GM21786 (cell line): ENCODE data around the gene NRDE2.
A peak's percentile ranks its signal among the peaks of the same experiment; 100 is the strongest.

Experiments
- ATAC-seq: cut with Tn5 transposase; IDR thresholded peaks from one replicate; pipeline ENCODE4 v1.9.1; 2021; ENCODE audit not compliant: unreplicated experiment

Gene NRDE2

GRCh38 chr14:90331497-90332270 is at the start of gene NRDE2:
Gene NRDE2, minus strand, starts transcription at chr14:90331941. Its CDS starts 37 bp downstream, at chr14:90331904.
- ATAC-seq: peak; percentile 90

DNA sequence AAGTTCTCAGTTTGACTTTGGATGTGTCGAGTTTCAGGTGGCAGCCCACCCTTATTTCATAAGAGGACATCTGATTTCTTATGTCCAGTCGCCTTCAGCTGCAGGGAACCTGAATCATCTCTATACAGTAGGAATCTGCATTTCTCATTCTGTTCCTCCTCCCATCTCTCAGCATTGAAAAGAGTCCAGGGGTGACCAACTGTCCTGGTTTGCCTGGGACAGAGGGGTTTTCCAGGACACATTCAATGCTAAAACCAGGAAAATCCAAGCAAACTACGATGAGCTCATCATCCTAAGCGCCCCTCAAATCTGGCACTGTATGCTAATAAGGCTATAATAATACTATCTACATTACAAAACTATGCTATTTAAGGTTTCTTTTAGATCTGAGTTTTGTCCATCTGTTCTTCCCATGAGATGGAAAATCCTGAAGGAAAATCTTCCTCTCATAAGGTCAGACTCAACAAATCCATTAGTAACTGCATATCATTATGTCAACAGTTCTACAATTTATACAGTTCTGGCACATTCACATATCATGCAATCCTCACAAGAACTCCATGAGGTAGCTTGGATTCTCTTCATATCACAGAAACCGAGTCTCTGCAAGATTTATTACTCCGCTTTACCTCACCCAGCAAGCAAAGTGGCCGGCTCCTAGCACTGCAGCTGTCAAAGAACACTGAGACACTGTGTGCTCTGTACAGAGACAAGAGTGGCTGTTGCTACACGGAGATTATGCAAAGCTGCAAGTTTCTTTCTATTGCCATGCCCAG is 49.5 kb upstream of the NRDE2 start:
- ATAC-seq: no peak

DNA sequence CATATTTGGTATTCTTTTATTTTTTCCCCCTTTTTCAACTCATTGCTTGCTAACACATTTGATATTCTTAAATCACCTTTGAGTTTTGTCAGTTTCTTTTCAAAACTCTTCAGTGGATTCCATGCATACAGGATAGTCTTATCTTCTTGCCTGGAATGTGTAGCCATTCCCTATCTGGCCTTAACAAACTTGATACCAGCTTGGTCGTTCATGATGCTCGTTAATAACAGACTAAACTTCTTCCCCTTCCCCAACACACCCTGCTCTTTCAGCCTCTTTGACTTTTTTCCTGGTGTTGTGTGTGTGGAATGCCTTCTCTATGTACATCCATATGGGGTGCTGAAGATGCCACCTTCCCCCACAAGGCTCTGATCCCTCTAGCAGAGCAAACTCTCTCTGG is 47.4 kb upstream of the NRDE2 start:
- no peak for ATAC-seq

- no peak for ATAC-seq
Observed at GRCh38 chr14:90378249-90378648, 46.5 kb upstream of the NRDE2 start.

GRCh38 chr14:90375934-90376333 is 44.2 kb upstream of the NRDE2 start:
- ATAC-seq: no peak

GRCh38 chr14:90374813-90375212 is 43.1 kb upstream of the NRDE2 start:
- ATAC-seq: no peak

DNA sequence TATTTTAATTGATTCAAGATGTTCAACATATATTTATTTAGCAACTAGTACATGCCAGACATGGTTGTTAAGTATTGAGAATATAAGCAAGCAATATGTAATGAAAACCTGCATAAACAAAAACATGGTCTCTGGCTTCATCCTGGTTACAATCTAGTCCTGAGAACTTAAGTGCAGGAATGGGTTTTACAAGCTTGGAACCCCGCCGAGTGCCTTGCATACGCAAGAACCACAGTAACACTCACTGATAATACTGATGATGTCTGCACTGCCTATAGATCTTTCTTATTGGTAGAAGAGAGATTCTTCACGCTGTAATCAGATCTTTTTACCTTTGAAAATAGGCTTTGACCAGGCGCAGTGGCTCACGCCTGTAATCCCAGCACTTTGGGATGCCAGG is 42.1 kb upstream of the NRDE2 start:
- ATAC-seq: no peak

DNA sequence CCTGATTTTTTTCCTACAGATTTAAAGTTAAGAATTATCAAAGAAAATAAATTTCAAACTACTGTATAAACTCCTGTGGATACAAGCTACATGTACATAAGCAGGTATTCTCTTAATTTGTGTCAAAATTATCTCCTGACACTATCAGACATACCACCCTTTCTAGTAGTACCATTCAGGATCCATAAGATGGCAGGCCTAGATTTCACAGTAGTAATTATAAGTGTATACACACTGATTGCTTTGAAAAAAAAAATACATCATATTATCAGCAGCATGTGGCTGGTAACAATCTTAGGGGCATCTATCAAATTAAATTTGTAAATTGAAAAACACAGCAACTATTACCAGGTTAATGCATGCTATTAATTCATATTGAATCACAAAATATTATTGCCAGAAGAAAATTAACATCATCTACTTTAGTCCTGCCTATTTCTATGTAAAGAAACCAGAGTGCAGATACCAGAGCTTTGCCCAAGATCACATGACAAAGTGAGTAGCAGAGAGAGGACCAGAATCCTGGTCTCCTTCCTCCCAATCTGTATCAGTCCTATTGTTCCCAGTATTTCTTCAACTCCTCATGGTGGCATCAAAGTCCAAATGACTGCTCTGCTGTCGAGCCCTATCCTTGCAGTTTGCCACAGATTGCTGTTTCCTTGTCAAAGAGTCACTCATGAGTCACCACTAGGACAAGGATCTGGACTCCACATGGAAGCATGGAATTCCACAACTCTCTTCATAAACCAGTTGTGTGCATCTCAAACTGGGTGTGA is 37.4 kb upstream of the NRDE2 start:
- ATAC-seq: no peak

- no peak for ATAC-seq
Observed at GRCh38 chr14:90362558-90362896, 30.8 kb upstream of the NRDE2 start.

DNA sequence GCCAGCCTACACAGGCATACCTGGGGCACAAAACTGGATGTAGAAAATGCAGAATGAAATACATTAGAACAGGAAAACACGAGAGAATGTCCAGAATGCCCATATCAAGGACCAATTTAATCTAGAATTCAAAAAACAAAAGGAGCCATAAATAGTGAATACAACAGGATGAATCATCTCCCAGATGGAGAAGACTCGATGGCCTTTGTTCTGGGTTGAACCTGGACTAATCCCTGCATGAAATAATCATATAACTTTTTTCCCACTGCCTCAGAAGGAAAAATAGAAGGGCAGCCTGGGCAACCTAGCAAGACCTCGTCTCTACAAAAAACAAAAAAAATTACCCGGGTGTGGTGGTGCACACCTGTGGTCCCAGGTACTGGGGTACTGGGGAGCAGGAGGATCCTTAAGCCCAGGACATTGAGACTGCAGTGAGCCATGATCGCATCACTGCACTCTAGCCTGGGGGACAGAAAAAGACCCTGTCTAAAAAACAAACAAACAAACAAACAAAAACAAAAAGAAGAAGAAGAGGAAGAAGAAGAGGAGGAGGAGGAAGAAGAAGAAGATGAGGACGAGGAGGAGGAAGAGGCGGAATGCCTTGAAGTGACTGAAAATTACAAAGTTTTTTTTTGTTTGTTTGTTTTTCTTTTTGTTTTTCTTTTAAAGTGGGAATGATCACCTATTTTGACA is 30.3 kb upstream of the NRDE2 start:
- ATAC-seq: no peak

DNA sequence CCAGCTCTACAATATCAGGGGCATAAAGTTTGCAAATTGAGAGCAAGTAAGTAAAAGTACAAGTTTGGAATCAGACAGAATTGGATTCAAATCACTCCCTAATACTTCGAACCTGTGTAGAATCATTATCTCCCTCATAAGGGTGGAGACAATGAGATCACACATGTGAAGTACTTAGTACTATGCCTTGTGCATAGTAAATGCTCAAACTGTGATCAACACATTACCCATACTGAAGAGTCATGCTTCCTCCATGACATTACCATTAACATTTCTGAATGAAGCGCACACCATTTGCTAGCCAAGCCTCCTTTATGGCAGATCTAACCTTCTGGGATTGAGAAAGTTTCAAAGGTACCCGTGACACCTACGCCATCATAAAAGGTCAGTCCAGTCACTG is 26.6 kb upstream of the NRDE2 start:
- no peak for ATAC-seq

- no peak for ATAC-seq
Observed at GRCh38 chr14:90356925-90357324, 25.2 kb upstream of the NRDE2 start.

GRCh38 chr14:90355540-90356518 is 24.1 kb upstream of the NRDE2 start:
- no peak for ATAC-seq

GRCh38 chr14:90354551-90355298 is 23.0 kb upstream of the NRDE2 start:
- ATAC-seq: no peak

DNA sequence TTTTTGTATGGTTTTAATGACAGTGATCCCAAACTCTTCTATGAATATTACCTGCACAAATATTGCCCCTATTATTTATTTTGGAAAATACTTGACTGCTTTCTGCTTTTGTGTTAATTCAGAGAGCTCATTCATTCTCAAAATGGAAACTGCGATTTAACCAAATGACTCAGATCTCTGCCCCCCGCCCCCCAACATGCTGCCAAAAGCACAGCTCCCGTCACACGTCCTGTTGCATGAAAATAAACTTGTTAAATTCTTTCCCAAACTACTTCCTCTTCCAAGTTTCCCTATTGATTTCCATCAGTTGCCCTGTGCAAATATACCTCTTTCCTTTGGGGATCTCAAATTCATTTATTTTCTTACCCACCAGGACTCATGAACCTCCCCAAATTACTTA is 18.0 kb upstream of the NRDE2 start:
- no peak for ATAC-seq

DNA sequence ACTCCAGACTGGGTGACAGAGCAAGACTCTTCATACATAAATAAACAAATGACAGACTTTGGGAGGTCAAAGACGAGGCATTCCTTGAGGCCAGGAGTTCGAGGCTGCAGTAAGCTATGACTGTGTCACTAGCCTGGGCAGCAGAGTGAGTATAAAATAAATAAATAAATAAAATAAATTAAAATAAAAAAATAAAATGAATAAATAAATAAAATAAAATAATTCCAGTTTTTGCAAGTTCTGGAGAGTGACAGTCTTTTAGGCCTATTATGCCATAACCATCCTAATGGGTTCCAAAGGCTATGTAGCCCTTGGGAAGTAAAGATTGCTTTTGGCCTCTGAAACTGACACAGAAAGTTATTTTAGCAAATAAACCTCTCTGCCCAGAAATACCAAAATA is 16.5 kb upstream of the NRDE2 start:
- ATAC-seq: no peak

DNA sequence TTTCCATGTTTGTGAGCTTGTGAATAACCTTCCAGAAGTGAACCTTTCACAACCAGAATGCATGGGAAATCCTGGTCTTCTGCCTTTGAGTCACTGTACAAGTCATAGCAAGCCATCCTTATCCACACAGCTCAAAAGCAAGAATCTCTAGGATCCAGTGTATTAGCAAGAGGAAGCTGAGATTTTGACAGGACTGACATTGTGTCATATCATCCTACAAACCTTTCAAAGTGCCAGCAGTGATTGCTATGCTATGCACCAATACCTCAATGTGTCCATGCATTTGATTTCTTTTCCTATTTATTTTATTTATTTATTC is 13.5 kb upstream of the NRDE2 start:
- no peak for ATAC-seq

DNA sequence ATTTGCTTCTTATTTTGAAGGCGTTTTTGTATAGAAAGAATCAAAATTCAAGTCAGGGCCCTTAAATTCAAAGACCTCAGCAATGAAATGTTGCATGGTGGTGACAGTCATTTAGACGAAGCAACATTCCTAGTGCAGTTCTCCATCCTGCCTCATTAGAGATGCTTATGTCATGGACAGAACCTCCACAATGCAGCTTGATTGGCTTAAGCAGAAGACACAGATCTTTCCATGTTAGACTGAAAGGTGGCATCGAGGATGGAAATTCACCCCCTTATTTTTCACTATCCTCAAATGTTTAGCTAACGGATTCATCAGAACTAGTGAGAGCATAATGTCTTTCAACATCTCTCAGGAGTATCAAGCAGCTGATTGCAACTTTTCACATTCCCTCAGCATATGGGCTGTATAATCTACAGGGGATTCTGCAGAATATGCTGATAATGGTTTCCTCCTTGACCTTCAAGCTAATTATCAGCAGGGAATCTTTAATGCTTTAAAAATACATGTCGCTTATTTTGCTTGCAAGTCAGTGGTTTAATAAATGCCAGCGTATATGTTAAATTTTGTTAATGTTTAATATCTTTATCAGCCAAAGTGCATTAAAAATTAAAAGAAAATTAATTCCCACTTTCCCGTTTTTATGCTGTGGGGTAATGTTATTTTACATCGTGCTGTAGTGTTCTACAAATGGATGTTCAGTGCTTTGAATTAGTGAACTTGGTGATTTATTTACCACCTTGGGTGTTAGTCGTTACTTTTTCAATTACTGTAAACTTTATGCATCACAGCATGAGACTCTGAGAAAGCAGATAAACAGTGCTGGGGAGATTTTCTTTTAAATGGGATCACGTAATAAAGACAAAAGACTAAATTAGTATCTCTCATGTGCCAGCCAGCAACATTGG is 12.8 kb upstream of the NRDE2 start:
- ATAC-seq: no peak
